Measurements from ENCODE around the gene ARHGAP12. TPM values are rescaled to one million over a fixed set of nuclear protein-coding genes. Genes with fewer than 3 reads are reported as not detected.

The ARHGAP12 gene, protein sequence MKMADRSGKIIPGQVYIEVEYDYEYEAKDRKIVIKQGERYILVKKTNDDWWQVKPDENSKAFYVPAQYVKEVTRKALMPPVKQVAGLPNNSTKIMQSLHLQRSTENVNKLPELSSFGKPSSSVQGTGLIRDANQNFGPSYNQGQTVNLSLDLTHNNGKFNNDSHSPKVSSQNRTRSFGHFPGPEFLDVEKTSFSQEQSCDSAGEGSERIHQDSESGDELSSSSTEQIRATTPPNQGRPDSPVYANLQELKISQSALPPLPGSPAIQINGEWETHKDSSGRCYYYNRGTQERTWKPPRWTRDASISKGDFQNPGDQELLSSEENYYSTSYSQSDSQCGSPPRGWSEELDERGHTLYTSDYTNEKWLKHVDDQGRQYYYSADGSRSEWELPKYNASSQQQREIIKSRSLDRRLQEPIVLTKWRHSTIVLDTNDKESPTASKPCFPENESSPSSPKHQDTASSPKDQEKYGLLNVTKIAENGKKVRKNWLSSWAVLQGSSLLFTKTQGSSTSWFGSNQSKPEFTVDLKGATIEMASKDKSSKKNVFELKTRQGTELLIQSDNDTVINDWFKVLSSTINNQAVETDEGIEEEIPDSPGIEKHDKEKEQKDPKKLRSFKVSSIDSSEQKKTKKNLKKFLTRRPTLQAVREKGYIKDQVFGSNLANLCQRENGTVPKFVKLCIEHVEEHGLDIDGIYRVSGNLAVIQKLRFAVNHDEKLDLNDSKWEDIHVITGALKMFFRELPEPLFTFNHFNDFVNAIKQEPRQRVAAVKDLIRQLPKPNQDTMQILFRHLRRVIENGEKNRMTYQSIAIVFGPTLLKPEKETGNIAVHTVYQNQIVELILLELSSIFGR
- 30.9 TPM for total RNA-seq
- 15.0 TPM for polyA plus RNA-seq (ENCODE audit: insufficient read depth, low read depth, low replicate concordance)
- long read RNA-seq, donor 1 = 0 reads
- long read RNA-seq, donor 2, full-length matches to known transcripts = 1 of 1 reads
- long read RNA-seq, donor 2, partial matches to known transcripts = 0 of 1 reads
- long read RNA-seq, donor 2, other reads (novel, unspliced or antisense) = 0 of 1 reads
- long read RNA-seq, donor 3, partial matches to known transcripts = 10 of 10 reads
- long read RNA-seq, donor 3, other reads (novel, unspliced or antisense) = 0 of 10 reads
- long read RNA-seq, donor 4, full-length matches to known transcripts = 1 of 6 reads
- long read RNA-seq, donor 4, partial matches to known transcripts = 5 of 6 reads
- long read RNA-seq, donor 4, other reads (novel, unspliced or antisense) = 0 of 6 reads
- long read RNA-seq, donor 5 = 0 reads
- long read RNA-seq, donor 6, full-length matches to known transcripts = 2 of 2 reads
- long read RNA-seq, donor 6, partial matches to known transcripts = 0 of 2 reads
- long read RNA-seq, donor 6, other reads (novel, unspliced or antisense) = 0 of 2 reads
- long read RNA-seq, donor 7, full-length matches to known transcripts = 5 of 12 reads
- long read RNA-seq, donor 7, partial matches to known transcripts = 5 of 12 reads
- long read RNA-seq, donor 7, other reads (novel, unspliced or antisense) = 2 of 12 reads
- long read RNA-seq, donor 8 = 0 reads
- long read RNA-seq, donor 9 = 0 reads
- long read RNA-seq, donor 10, partial matches to known transcripts = 0 of 2 reads
- long read RNA-seq, donor 10, other reads (novel, unspliced or antisense) = 0 of 2 reads

DNA sequence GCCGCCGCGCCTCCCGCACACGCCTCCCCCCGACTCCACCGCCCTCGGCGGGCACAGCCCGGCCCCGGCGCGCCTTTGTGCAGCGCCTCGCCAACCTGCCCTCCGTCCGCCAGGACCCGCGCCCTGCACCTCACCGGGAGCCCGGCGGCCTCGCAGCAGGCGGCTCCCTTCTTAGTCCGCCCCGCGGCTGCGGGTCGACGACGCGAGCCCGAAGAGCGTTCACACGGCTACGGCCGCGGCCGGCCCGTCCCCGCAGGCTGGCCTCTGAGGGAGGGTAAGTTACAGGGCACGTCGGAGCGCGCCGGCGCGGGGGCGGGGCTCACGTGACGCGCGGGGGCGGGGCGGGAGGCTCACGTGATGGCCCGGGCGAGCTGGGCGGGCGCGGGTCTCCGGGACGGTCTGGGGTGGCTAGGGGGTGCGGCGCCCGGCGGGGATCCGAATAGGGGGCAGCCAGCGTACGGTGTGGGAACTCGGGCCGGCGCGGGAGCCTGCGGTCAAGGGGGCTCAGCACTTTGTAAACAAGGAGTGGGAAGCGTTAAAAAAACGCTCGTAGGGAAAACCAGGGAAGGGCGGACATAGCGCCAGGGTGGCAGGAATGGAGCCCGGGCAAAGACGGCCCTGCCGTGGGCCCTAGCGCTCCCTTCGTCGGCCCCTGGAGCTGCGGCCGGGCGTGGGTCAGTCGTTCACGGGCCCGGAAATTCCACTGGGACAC is at the start of gene ARHGAP12:
Gene ARHGAP12 (minus strand): TSS at position 283 of the 712 bp plus-strand sequence. CDS start 19,976 bp downstream, outside the sequence.
- Histone ChIP-seq H3K27me3 (ENCODE audit: control insufficient read depth, insufficient read depth, low read length) (no peaks in the 10 kb centered on the region), H3K4me3 (ENCODE audit: low read length in 3 of 3) (peak within 1 kb of the TSS; percentile 65 to 90 (median 87)), H3K36me3 (ENCODE audit: control insufficient read depth in 2 of 3, insufficient read depth in 3 of 3, low read length in 3 of 3) (no peaks in the 10 kb centered on the region), H3K9me3 (ENCODE audit: control insufficient read depth in 2 of 3, insufficient read depth in 1 of 3, low read length in 3 of 3) (no peaks in the 10 kb centered on the region), H3K4me1 (ENCODE audit: control insufficient read depth in 2 of 3, insufficient read depth in 2 of 3, low read depth in 1 of 3, low read length in 3 of 3) (peaks cover 0 to 10% (median 5%) of the 10 kb centered on the region in 3 donors), H3K27ac (ENCODE audit: low read depth in 2 of 2, low read length in 2 of 2) (peak within 1 kb of the TSS; percentile 96 to 98), H3K9ac (ENCODE audit: low read length in 3 of 3) (peak within 1 kb of the TSS; percentile 47 to 93 (median 87))
- DNase-seq (peak; percentile 91 to 97 (median 95)), FAIRE-seq (no peak)
- intact Hi-C loops (cut with DNase I) = no loop called here
- TF ChIP-seq, protein P1, sequence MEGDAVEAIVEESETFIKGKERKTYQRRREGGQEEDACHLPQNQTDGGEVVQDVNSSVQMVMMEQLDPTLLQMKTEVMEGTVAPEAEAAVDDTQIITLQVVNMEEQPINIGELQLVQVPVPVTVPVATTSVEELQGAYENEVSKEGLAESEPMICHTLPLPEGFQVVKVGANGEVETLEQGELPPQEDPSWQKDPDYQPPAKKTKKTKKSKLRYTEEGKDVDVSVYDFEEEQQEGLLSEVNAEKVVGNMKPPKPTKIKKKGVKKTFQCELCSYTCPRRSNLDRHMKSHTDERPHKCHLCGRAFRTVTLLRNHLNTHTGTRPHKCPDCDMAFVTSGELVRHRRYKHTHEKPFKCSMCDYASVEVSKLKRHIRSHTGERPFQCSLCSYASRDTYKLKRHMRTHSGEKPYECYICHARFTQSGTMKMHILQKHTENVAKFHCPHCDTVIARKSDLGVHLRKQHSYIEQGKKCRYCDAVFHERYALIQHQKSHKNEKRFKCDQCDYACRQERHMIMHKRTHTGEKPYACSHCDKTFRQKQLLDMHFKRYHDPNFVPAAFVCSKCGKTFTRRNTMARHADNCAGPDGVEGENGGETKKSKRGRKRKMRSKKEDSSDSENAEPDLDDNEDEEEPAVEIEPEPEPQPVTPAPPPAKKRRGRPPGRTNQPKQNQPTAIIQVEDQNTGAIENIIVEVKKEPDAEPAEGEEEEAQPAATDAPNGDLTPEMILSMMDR (IDR thresholded peaks at IDR 0.05; ENCODE audit: borderline replicate concordance, extremely low read depth, insufficient read depth) = no peak

DNA sequence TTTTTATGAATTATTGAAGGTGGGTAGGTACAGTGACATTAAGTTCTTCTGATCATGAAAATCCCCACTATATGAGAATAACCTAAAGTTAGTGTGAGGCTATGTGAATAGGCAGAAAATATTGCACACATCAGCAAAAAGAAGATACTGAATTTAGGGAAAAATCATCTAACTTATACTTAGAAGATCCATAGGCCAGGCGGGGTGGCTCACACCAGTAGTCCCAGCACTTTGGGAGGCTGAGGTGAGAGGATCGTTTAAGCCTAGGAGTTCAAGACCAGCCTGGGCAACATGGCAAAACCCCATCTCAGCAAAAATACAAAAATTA is 49.5 kb upstream of the ARHGAP12 start:
- Histone ChIP-seq H3K9ac (ENCODE audit: low read length in 3 of 3) (no peak overlapping the region), H3K27ac (ENCODE audit: low read depth in 2 of 2, low read length in 2 of 2) (no peak overlapping the region), H3K27me3 (ENCODE audit: control insufficient read depth, insufficient read depth, low read length) (no peaks in the 10 kb centered on the region), H3K36me3 (ENCODE audit: control insufficient read depth in 2 of 3, insufficient read depth in 3 of 3, low read length in 3 of 3) (no peaks in the 10 kb centered on the region), H3K4me1 (ENCODE audit: control insufficient read depth in 2 of 3, insufficient read depth in 2 of 3, low read depth in 1 of 3, low read length in 3 of 3) (peaks cover 0 to 2% (median 0%) of the 10 kb centered on the region in 3 donors), H3K9me3 (ENCODE audit: control insufficient read depth in 2 of 3, insufficient read depth in 1 of 3, low read length in 3 of 3) (no peaks in the 10 kb centered on the region), H3K4me3 (ENCODE audit: low read length in 3 of 3) (no peak overlapping the region)
- DNase-seq (no peak), FAIRE-seq (no peak)
- TF ChIP-seq, protein P1 (IDR thresholded peaks at IDR 0.05; ENCODE audit: borderline replicate concordance, extremely low read depth, insufficient read depth) = no peak
- intact Hi-C loops (cut with DNase I) = no loop called here

Measured in kidney (tissue), 22 donors.